GM12878 (cell line): Measurements from ENCODE around the gene MEAK7. TPM values are rescaled to one million over a fixed set of nuclear protein-coding genes. Genes with fewer than 3 reads are reported as not detected.

Experiments used
- ATAC-seq: fragments of 200-7000 bp; cut with Tn5 transposase; 3 replicates; pipeline ENCODE4 v1.9.1; 2020; ENCODE audit warnings: mild to moderate bottlenecking, moderate library complexity
- BruUV-seq: library from RNA; stranded (reverse); fragments of 400-500 nt; replicated peaks from 2 replicates; lab custom pipeline; 2021; lab: Mats Ljungman, UMichigan
- CTCF ChIA-PET: fragments of 300-600 bp; sonication (Branson Sonifier 250); formaldehyde crosslinking; extraction: SDS; loops from one replicate; lab custom pipeline; 2021; ENCODE audit warnings: inconsistent platforms; lab: Yijun Ruan, JAX
- POLR2A ChIA-PET: fragments of 350-600 bp; formaldehyde crosslinking; extraction: SDS; loops from one replicate; lab custom pipeline; 2021; ENCODE audit warnings: inconsistent platforms; lab: Charles Lee
- RAD21 ChIA-PET: fragments of 300-600 bp; sonication (Branson Sonifier 250); formaldehyde crosslinking; loops from one replicate; lab custom pipeline; 2023; ENCODE audit warnings: antibody characterized with exemption; ENCODE audit not compliant: unreplicated experiment; lab: Charles Lee
- SMC1A ChIA-PET: fragments of 300-600 bp; sonication (Branson Sonifier 250); formaldehyde crosslinking; loops from one replicate; lab custom pipeline; 2023; ENCODE audit not compliant: unreplicated experiment, uncharacterized antibody; lab: Charles Lee
- DNase-seq: peaks from one replicate; pipeline ENCODE4 v3.0.0-alpha.2; 2011; ENCODE audit warnings: low read depth, low spot score
- FAIRE-seq: peaks from 3 replicates; lab custom pipeline; 2011; peaks lifted over from hg19 to GRCh38; lab: Jason Lieb, UNC
- H2AFZ ChIP-seq: 2 replicates; pipeline ENCODE4 v1.6.0; 2011; ENCODE audit warnings: low read depth, low read length, control low read depth; ENCODE audit not compliant: control insufficient read depth
- H3K27ac ChIP-seq: 2 replicates; pipeline ENCODE4 v1.5.1; 2011; ENCODE audit warnings: control low read depth; ENCODE audit not compliant: control insufficient read depth, insufficient read depth
- H3K27me3 ChIP-seq, 2 experiments: replicated peaks in 1 of 2; 2 replicates each; pipeline versions ENCODE4 v1.6.0 to v1.6.1; 2011; ENCODE audit warnings: low read length in 1 of 2; ENCODE audit not compliant: control insufficient read depth in 2 of 2, insufficient read depth in 2 of 2
- H3K36me3 ChIP-seq, 2 experiments: 2 replicates each; pipeline ENCODE4 v1.5.1; 2011; ENCODE audit warnings: low read length in 1 of 2; ENCODE audit not compliant: control insufficient read depth in 2 of 2, insufficient read depth in 2 of 2
- H3K4me1 ChIP-seq: 2 replicates; pipeline ENCODE4 v1.6.1; 2011; ENCODE audit warnings: mild to moderate bottlenecking, low read length, moderate library complexity, mixed read lengths; ENCODE audit not compliant: control insufficient read depth, insufficient read depth
- H3K4me2 ChIP-seq: 2 replicates; pipeline ENCODE4 v1.6.0; 2011; ENCODE audit warnings: control low read depth; ENCODE audit not compliant: control insufficient read depth, insufficient read depth
- H3K4me3 ChIP-seq: fragments of 200-600 bp; sonication (generic); 2 replicates; pipeline ENCODE4 v1.5.1; 2016
- H3K79me2 ChIP-seq: 2 replicates; pipeline ENCODE4 v1.6.0; 2011; ENCODE audit warnings: low read length; ENCODE audit not compliant: control insufficient read depth, insufficient read depth
- H3K9ac ChIP-seq: 2 replicates; pipeline ENCODE4 v1.8.0; 2011; ENCODE audit warnings: low read length, control low read depth, mixed read lengths; ENCODE audit not compliant: control insufficient read depth, insufficient read depth
- H3K9me3 ChIP-seq: replicated peaks from 3 replicates; pipeline ENCODE4 v1.5.1; 2011; ENCODE audit warnings: mild to moderate bottlenecking, low read length; ENCODE audit not compliant: control insufficient read depth, insufficient read depth
- H4K20me1 ChIP-seq: 2 replicates; pipeline ENCODE4 v1.6.0; 2011; ENCODE audit not compliant: control insufficient read depth, insufficient read depth
- CBX5 ChIP-seq: sonication (generic); IDR thresholded peaks from 2 replicates; pipeline ENCODE4 v1.6.1; 2016; ENCODE audit warnings: low read depth, moderate library complexity, mild to moderate bottlenecking, inconsistent platforms
- CHD2 ChIP-seq: IDR thresholded peaks from 2 replicates; pipeline ENCODE4 v1.6.1; 2011; ENCODE audit warnings: low read depth, low read length, improper control_type of control experiment, borderline replicate concordance
- IKZF1 ChIP-seq: fragments of 450-650 bp; conservative IDR thresholded peaks from 2 replicates; pipeline ENCODE4 v1.6.1; 2017; ENCODE audit warnings: antibody characterized with exemption, mild to moderate bottlenecking
- IKZF2 ChIP-seq, 2 experiments: fragments of 450-650 bp; IDR thresholded peaks; 2 replicates each; pipeline ENCODE4 v1.6.1; 2017; ENCODE audit warnings: mild to moderate bottlenecking in 2 of 2, moderate library complexity in 2 of 2
- IRF4 ChIP-seq: IDR thresholded peaks from 2 replicates; pipeline ENCODE4 v1.6.1; 2011; ENCODE audit warnings: low read depth, low read length
- JUNB ChIP-seq: IDR thresholded peaks from 2 replicates; pipeline ENCODE4 v1.6.1; 2016; ENCODE audit warnings: antibody characterized with exemption, mild to moderate bottlenecking
- MTA2 ChIP-seq: fragments of 450-650 bp; IDR thresholded peaks from 2 replicates; pipeline ENCODE4 v1.6.1; 2016; ENCODE audit warnings: low read depth, mild to moderate bottlenecking, moderate library complexity
- POLR2A ChIP-seq: IDR thresholded peaks from 2 replicates; pipeline ENCODE4 v1.6.1; 2011; ENCODE audit warnings: low read depth, mild to moderate bottlenecking, low read length
- POLR2AphosphoS5 ChIP-seq: IDR thresholded peaks from 2 replicates; pipeline ENCODE4 v1.6.1; 2011; ENCODE audit warnings: mild to moderate bottlenecking, low read length, inconsistent platforms
- RB1 ChIP-seq: fragments of 450-650 bp; formaldehyde crosslinking; IDR thresholded peaks from 2 replicates; pipeline ENCODE4 v1.6.1; 2017; ENCODE audit warnings: mild to moderate bottlenecking, borderline replicate concordance
- SMC3 ChIP-seq: IDR thresholded peaks from 2 replicates; pipeline ENCODE4 v1.6.1; 2011; ENCODE audit warnings: low read length, improper control_type of control experiment, borderline replicate concordance
- TBL1XR1 ChIP-seq: IDR thresholded peaks from 2 replicates; pipeline ENCODE4 v1.6.1; 2012; ENCODE audit warnings: low read depth, low read length, improper control_type of control experiment
- WGBS: methylation state at CpG from one replicate; pipeline ENCODE4 v1.1.6; 2016; ENCODE audit warnings: low lambda C conversion rate; ENCODE audit not compliant: insufficient replicate concordance, insufficient coverage; ENCODE audit errors: missing lambda C conversion rate; 5-methylcytosine and 5-hydroxymethylcytosine counted together
- in situ Hi-C: fragments of 300-500 bp; cut with MboI; formaldehyde crosslinking; loops from 9 replicates; pipeline ENCODE4 v1.14.3; 2018; ENCODE audit warnings: mixed read lengths
- intact Hi-C: fragments of 100-400 bp; cut with micrococcal nuclease; formaldehyde crosslinking; loops from one replicate; pipeline ENCODE4 v1.14.2; 2022; ENCODE audit not compliant: unreplicated experiment
- polyA plus RNA-seq, 11 experiments: library from polyadenylated mRNA; depleted of rRNA in 4 of 11; unstranded in 6 of 11; stranded (reverse) in 5 of 11; fragments of >200 nt; fragmentation: Nextera tagmentation in 4 of 11; fragmentation: Illumina TruSeq in 1 of 11; extraction: Ambion mirVana in 4 of 11; extraction: Trizol in 1 of 11; gene quantifications; 1 replicate in 1 of 11; 2 replicates in 10 of 11; pipeline versions ENCODE4 v1.2.1 to v1.2.3, GENCODE V29; 2011 to 2016; ENCODE audit warnings: inconsistent platforms in 2 of 11, missing spikeins in 2 of 11, low read depth in 1 of 11
- total RNA-seq, 4 experiments: library from RNA; depleted of rRNA in 3 of 4; stranded (reverse); fragments of >200 nt in 3 of 4; fragmentation: Illumina TruSeq in 1 of 4; extraction: Trizol in 1 of 4; gene quantifications; 2 replicates each; pipeline versions ENCODE4 v1.2.1 to v1.2.3, GENCODE V29; 2013 to 2021
- TF ChIP-seq, protein P1 (sequence below): IDR thresholded peaks from 2 replicates; pipeline ENCODE4 v1.6.1; 2012; ENCODE audit warnings: mild to moderate bottlenecking, low read depth, low read length

MEAK7 gene
- total and polyA plus RNA-seq, 10 of the 15 experiments (the other 5 are each of a cell fraction or from before 2014, with no cell fraction given): 1.4 to 11.9 (median 6.4) TPM

DNA sequence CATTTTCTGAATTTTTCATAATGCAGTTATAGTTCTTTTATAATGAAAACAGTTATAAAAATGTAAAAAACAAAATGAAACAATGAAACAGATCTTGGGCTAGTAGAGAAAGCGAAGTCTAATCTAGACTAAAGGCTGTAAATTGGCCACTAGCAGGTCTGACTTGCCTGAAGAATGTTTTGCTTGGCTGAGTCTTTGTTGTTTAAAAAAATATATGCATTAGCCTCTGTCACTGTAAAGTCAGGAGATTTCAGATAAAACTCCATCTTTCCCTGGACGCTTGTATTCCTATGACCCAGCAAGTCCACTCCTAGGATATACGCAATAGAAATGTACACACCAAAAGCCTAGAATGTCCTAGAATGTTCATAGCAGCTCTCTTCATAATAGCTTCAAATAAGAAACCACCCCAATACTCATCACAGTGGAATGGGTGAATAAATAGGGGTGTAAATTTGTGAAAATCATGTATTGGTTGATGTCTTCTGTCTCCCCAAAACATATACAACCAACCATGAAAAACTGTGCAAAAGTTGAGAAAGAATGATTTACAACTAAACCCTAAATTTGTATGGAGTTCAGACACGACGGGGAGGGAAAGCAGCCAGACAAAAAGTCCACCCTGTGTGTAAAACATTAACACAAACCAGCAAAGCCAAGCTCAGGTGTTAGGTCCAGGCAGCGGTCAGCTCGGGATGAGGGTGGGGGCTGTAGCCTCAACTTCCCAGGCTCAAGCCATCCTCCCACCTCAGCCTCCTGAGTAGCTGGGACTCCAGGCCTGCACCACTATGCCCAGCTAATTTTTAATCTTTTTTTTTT lies 37.7 kb upstream of the MEAK7 start:
- no peaks in the 10 kb centered on the region for H4K20me1 ChIP-seq
- no peaks in the 10 kb centered on the region for H3K4me1 ChIP-seq
- no peak overlapping the region for H2AFZ ChIP-seq
- in situ Hi-C loops: no loop called here
- no peak overlapping the region for H3K9ac ChIP-seq
- H3K27ac ChIP-seq: no peak overlapping the region
- DNase-seq (no peak), FAIRE-seq (no peak), ATAC-seq (no peak)
- WGBS: 65% methylated on average over 7 of the region's 7 CpGs
- POLR2A ChIA-PET: interaction anchor here (0.5 to 0.7 kb wide), 4 partner anchors 9 to 438 kb away, joined by 3 to 4 read pairs (median 4); no protein-coding TSS in a partner anchor
- H3K27me3 ChIP-seq: peaks cover 0 to 2% of the 10 kb centered on the region in 2 experiments; a peak in 1 of 4 replicates
- no peaks in the 10 kb centered on the region; the same call in 2 of the 3 replicates for H3K9me3 ChIP-seq
- H3K4me2 ChIP-seq: no peak overlapping the region
- TF ChIP-seq TBL1XR1 (no peak), RB1 (no peak), POLR2AphosphoS5 (no peak), IKZF1 (no peak), MTA2 (no peak), CBX5 (no peak), IRF4 (no peak), CHD2 (no peak), JUNB (no peak), POLR2A (no peak), IKZF2 (IDR thresholded peaks at IDR 0.05) (no peak), SMC3 (no peak)
- TF ChIP-seq, protein P1, sequence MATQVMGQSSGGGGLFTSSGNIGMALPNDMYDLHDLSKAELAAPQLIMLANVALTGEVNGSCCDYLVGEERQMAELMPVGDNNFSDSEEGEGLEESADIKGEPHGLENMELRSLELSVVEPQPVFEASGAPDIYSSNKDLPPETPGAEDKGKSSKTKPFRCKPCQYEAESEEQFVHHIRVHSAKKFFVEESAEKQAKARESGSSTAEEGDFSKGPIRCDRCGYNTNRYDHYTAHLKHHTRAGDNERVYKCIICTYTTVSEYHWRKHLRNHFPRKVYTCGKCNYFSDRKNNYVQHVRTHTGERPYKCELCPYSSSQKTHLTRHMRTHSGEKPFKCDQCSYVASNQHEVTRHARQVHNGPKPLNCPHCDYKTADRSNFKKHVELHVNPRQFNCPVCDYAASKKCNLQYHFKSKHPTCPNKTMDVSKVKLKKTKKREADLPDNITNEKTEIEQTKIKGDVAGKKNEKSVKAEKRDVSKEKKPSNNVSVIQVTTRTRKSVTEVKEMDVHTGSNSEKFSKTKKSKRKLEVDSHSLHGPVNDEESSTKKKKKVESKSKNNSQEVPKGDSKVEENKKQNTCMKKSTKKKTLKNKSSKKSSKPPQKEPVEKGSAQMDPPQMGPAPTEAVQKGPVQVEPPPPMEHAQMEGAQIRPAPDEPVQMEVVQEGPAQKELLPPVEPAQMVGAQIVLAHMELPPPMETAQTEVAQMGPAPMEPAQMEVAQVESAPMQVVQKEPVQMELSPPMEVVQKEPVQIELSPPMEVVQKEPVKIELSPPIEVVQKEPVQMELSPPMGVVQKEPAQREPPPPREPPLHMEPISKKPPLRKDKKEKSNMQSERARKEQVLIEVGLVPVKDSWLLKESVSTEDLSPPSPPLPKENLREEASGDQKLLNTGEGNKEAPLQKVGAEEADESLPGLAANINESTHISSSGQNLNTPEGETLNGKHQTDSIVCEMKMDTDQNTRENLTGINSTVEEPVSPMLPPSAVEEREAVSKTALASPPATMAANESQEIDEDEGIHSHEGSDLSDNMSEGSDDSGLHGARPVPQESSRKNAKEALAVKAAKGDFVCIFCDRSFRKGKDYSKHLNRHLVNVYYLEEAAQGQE: no peak
- H3K36me3 ChIP-seq: no peaks in the 10 kb centered on the region
- no peaks in the 10 kb centered on the region for H3K79me2 ChIP-seq
- CTCF ChIA-PET: interaction anchor here (0.8 kb wide), 1 partner anchor 121 kb away, joined by 3 read pairs; no protein-coding TSS in a partner anchor
- intact Hi-C loops: no loop called here
- no TSS peak for BruUV-seq
- SMC1A ChIA-PET: interaction anchor here (1.4 kb wide), 1 partner anchor 80 kb away, joined by 4 read pairs; no protein-coding TSS in a partner anchor
- RAD21 ChIA-PET: interaction anchor here (1.2 kb wide), 1 partner anchor 21 kb away, joined by 3 read pairs; no protein-coding TSS in a partner anchor
- no peak overlapping the region for H3K4me3 ChIP-seq
